ENCODE results near the gene NACA. TPM values are rescaled to one million over a fixed set of nuclear protein-coding genes. Genes with fewer than 3 reads are reported as not detected.

The NACA gene
- total RNA-seq, 1 donor, result 951 TPM

- no peak for DNase-seq (ENCODE audit: low read depth in 2 of 3, low spot score in 2 of 3)
Measured at GRCh38 chr12:56694161-56694560, 30.9 kb downstream of the NACA start.

GRCh38 chr12:56688846-56689109 lies 36.3 kb downstream of the NACA start:
- no peak for DNase-seq (ENCODE audit: low read depth in 2 of 3, low spot score in 2 of 3)

GRCh38 chr12:56688129-56688845 lies 36.8 kb downstream of the NACA start, which contains the start of gene PTGES3:
TSS of gene PTGES3 (minus strand) at chr12:56688284. CDS start at chr12:56687999, 285 bp downstream.
- peak; percentile 97 to 98 (median 98) for DNase-seq (ENCODE audit: low read depth in 2 of 3, low spot score in 2 of 3)

GRCh38 chr12:56687223-56688128 lies 37.6 kb downstream of the NACA start:
- peak; percentile 38 to 57 (median 48) for DNase-seq (ENCODE audit: low read depth in 2 of 3, low spot score in 2 of 3)

GRCh38 chr12:56684745-56685359 lies 40.2 kb downstream of the NACA start:
- no peak for DNase-seq (ENCODE audit: low read depth in 2 of 3, low spot score in 2 of 3)

GRCh38 chr12:56682323-56682722 lies 42.8 kb downstream of the NACA start:
- no peak for DNase-seq (ENCODE audit: low read depth in 2 of 3, low spot score in 2 of 3)

GRCh38 chr12:56679883-56680575 lies 45.1 kb downstream of the NACA start:
- DNase-seq (ENCODE audit: low read depth in 2 of 3, low spot score in 2 of 3), result no peak

- DNase-seq (ENCODE audit: low read depth in 2 of 3, low spot score in 2 of 3), result no peak
Measured at GRCh38 chr12:56678852-56679251, 46.2 kb downstream of the NACA start.

- DNase-seq (ENCODE audit: low read depth in 2 of 3, low spot score in 2 of 3), result no peak
Measured at GRCh38 chr12:56677680-56678079, 47.4 kb downstream of the NACA start.

GRCh38 chr12:56676851-56677580 lies 48.1 kb downstream of the NACA start:
- DNase-seq (ENCODE audit: low read depth in 2 of 3, low spot score in 2 of 3), result no peak

- no peak for DNase-seq (ENCODE audit: low read depth in 2 of 3, low spot score in 2 of 3)
Measured at GRCh38 chr12:56671608-56672007, 53.5 kb downstream of the NACA start.

GRCh38 chr12:56670836-56671235 lies 54.3 kb downstream of the NACA start:
- DNase-seq (ENCODE audit: low read depth in 2 of 3, low spot score in 2 of 3), result no peak

- no peak for DNase-seq (ENCODE audit: low read depth in 2 of 3, low spot score in 2 of 3)
Measured at GRCh38 chr12:56668197-56668457, 57.0 kb downstream of the NACA start.

Small RNAs within 50 kb of the gene (small RNA-seq; reads per million reads assigned to genes)
- not detected for gene RN7SL809P

Other genes starting within 250 kb of the NACA start
- 0.81 TPM for gene GLS2, start 237.1 kb downstream of the NACA start, total RNA-seq
- gene RBMS2, start 203.5 kb downstream of the NACA start, total RNA-seq, result 7.5 TPM
- gene BAZ2A, start 95.0 kb downstream of the NACA start, total RNA-seq, result 92.1 TPM
- gene ATP5F1B, start 79.3 kb downstream of the NACA start, total RNA-seq, result 461 TPM
- gene PTGES3, start 37.0 kb downstream of the NACA start, total RNA-seq, result 42.3 TPM
- gene PRIM1, start 27.0 kb upstream of the NACA start, total RNA-seq, result 19.1 TPM
- 0.54 TPM for gene HSD17B6, start 38.0 kb upstream of the NACA start, total RNA-seq
- gene SDR9C7, start 209.1 kb upstream of the NACA start, total RNA-seq, result not detected
- gene RDH16, start 232.3 kb upstream of the NACA start, total RNA-seq, result under 0.01 TPM

Measured in hematopoietic multipotent progenitor cell (in vitro differentiated cells).